Neural cell (in vitro differentiated cells): Measurements from ENCODE around the gene FGF14. TPM values are rescaled to one million over a fixed set of nuclear protein-coding genes. Genes with fewer than 3 reads are reported as not detected.

Experiments
- H2AFZ ChIP-seq: fragments of 200-600, 300-800 bp; sonication (generic), shearing (Covaris generic); 2 replicates; pipeline ENCODE4 v1.6.0; 2014; ENCODE audit warnings: low read depth, mild to moderate bottlenecking, antibody characterized with exemption, low read length, moderate library complexity
- H3F3A ChIP-seq: fragments of 200-600 bp; shearing (Covaris generic); 2 replicates; pipeline ENCODE4 v1.6.1; 2016; ENCODE audit warnings: mild to moderate bottlenecking, moderate library complexity, mixed read lengths, antibody characterized with exemption, low read length; ENCODE audit not compliant: insufficient read depth, poor library complexity, severe bottlenecking
- H3K27ac ChIP-seq: fragments of 200-600, 300-800 bp; sonication (generic), shearing (Covaris generic); 2 replicates; pipeline ENCODE4 v1.5.1; 2014; ENCODE audit warnings: mild to moderate bottlenecking, low read length, moderate library complexity
- H3K27me3 ChIP-seq: fragments of 300-800, 200-600 bp; sonication (generic), shearing (Covaris generic); 2 replicates; pipeline ENCODE4 v1.6.0; 2014; ENCODE audit warnings: mild to moderate bottlenecking, low read depth, low read length, moderate library complexity; ENCODE audit not compliant: insufficient read depth
- H3K36me3 ChIP-seq: fragments of 300-800, 200-600 bp; sonication (generic), shearing (Covaris generic); 2 replicates; pipeline ENCODE4 v1.5.1; 2014; ENCODE audit warnings: mild to moderate bottlenecking, antibody characterized with exemption, low read length, moderate library complexity; ENCODE audit not compliant: insufficient read depth
- H3K4me2 ChIP-seq: fragments of 300-800, 200-600 bp; sonication (generic), shearing (Covaris generic); 2 replicates; pipeline ENCODE4 v1.6.0; 2014; ENCODE audit warnings: mild to moderate bottlenecking, low read length
- H3K4me3 ChIP-seq: fragments of 300-800, 200-600 bp; sonication (generic), shearing (Covaris generic); 2 replicates; pipeline ENCODE4 v1.5.1; 2014; ENCODE audit warnings: mild to moderate bottlenecking, low read length, moderate library complexity
- H3K79me2 ChIP-seq: fragments of 200-600 bp; shearing (Covaris generic); replicated peaks from 2 replicates; pipeline ENCODE4 v1.6.0; 2014; ENCODE audit warnings: mild to moderate bottlenecking, low read length, moderate library complexity; ENCODE audit not compliant: insufficient read depth
- H3K9ac ChIP-seq: fragments of 300-800, 200-600 bp; sonication (generic), shearing (Covaris generic); 2 replicates; pipeline ENCODE4 v1.6.1; 2016; ENCODE audit warnings: mild to moderate bottlenecking, low read length, mixed read lengths
- H3K9me2 ChIP-seq: fragments of 200-600 bp; shearing (Covaris generic); 2 replicates; pipeline ENCODE4 v1.6.1; 2016; ENCODE audit warnings: mild to moderate bottlenecking, low read length, mixed read lengths; ENCODE audit not compliant: insufficient read depth
- H3K9me3 ChIP-seq: fragments of 200-600, 300-800 bp; sonication (generic), shearing (Covaris generic); 2 replicates; pipeline ENCODE4 v1.6.1; 2016; ENCODE audit warnings: mild to moderate bottlenecking, mixed run types, low read length, moderate library complexity, mixed read lengths
- H4K20me1 ChIP-seq: fragments of 200-600 bp; shearing (Covaris generic); 2 replicates; pipeline ENCODE4 v1.6.1; 2016; ENCODE audit warnings: mild to moderate bottlenecking, mixed run types; ENCODE audit not compliant: insufficient read depth
- EP300 ChIP-seq: fragments of 450-650 bp; conservative IDR thresholded peaks from 2 replicates; pipeline ENCODE4 v1.6.1; 2014; ENCODE audit warnings: antibody characterized with exemption, mild to moderate bottlenecking, moderate library complexity; ENCODE audit not compliant: poor library complexity, severe bottlenecking
- EZH2 ChIP-seq: fragments of 200-600, 300-800 bp; shearing (Covaris generic), sonication (generic); IDR thresholded peaks from 2 replicates; pipeline ENCODE4 v1.6.1; 2014; ENCODE audit warnings: antibody characterized with exemption, low read length, borderline replicate concordance, mild to moderate bottlenecking; ENCODE audit not compliant: insufficient read depth, poor library complexity, severe bottlenecking
- MXI1 ChIP-seq: fragments of 450-650 bp; conservative IDR thresholded peaks from 2 replicates; pipeline ENCODE4 v1.6.1; 2014; ENCODE audit warnings: antibody characterized with exemption, mild to moderate bottlenecking; ENCODE audit not compliant: poor library complexity, severe bottlenecking
- POLR2AphosphoS5 ChIP-seq: IDR thresholded peaks from 2 replicates; pipeline ENCODE4 v1.6.1; 2012
- RAD21 ChIP-seq: fragments of 450-650 bp; conservative IDR thresholded peaks from 2 replicates; pipeline ENCODE4 v1.6.1; 2014; ENCODE audit warnings: antibody characterized with exemption, mild to moderate bottlenecking, moderate library complexity
- SMC3 ChIP-seq: fragments of 450-650 bp; conservative IDR thresholded peaks from 2 replicates; pipeline ENCODE4 v1.6.1; 2014; ENCODE audit warnings: antibody characterized with exemption, mild to moderate bottlenecking, moderate library complexity; ENCODE audit not compliant: poor library complexity
- TAF1 ChIP-seq: IDR thresholded peaks from 2 replicates; pipeline ENCODE4 v1.6.1; 2012; ENCODE audit warnings: low read depth
- polyA plus RNA-seq: library from polyadenylated mRNA; depleted of rRNA; stranded (reverse); fragments of >200 nt; gene quantifications from 2 replicates; pipeline ENCODE4 v1.2.3, GENCODE V29; 2014
- TF ChIP-seq, protein P1 (sequence below): IDR thresholded peaks from 2 replicates; pipeline ENCODE4 v1.6.1; 2012; ENCODE audit warnings: borderline replicate concordance
- TF ChIP-seq, protein P2 (sequence below): fragments of 450-650 bp; IDR thresholded peaks from 2 replicates; pipeline ENCODE4 v1.5.1; 2014; ENCODE audit warnings: antibody characterized with exemption, mild to moderate bottlenecking, moderate library complexity; ENCODE audit not compliant: poor library complexity, severe bottlenecking

FGF14 gene
- polyA plus RNA-seq, 1 donor from 2014 or later: 36.4 TPM

GRCh38 chr13:101846701-101847100 is 555.1 kb downstream of the FGF14 start:
- Histone ChIP-seq H3K4me2 (no peak overlapping the region), H3K9ac (no peak overlapping the region), H3K27me3 (no peaks in the 10 kb centered on the region), H3K27ac (no peak overlapping the region), H3K9me3 (no peaks in the 10 kb centered on the region), H2AFZ (no peak overlapping the region), H3K4me3 (no peak overlapping the region), H3K36me3 (no peaks in the 10 kb centered on the region), H3K9me2 (no peaks in the 10 kb centered on the region), H3F3A (no peaks in the 10 kb centered on the region), H3K79me2 (no peaks in the 10 kb centered on the region), H4K20me1 (no peaks in the 10 kb centered on the region)
- TF ChIP-seq MXI1 (no peak), SMC3 (no peak), RAD21 (no peak), TAF1 (no peak), EP300 (no peak), POLR2AphosphoS5 (no peak), EZH2 (no peak)
- TF ChIP-seq, protein P1, sequence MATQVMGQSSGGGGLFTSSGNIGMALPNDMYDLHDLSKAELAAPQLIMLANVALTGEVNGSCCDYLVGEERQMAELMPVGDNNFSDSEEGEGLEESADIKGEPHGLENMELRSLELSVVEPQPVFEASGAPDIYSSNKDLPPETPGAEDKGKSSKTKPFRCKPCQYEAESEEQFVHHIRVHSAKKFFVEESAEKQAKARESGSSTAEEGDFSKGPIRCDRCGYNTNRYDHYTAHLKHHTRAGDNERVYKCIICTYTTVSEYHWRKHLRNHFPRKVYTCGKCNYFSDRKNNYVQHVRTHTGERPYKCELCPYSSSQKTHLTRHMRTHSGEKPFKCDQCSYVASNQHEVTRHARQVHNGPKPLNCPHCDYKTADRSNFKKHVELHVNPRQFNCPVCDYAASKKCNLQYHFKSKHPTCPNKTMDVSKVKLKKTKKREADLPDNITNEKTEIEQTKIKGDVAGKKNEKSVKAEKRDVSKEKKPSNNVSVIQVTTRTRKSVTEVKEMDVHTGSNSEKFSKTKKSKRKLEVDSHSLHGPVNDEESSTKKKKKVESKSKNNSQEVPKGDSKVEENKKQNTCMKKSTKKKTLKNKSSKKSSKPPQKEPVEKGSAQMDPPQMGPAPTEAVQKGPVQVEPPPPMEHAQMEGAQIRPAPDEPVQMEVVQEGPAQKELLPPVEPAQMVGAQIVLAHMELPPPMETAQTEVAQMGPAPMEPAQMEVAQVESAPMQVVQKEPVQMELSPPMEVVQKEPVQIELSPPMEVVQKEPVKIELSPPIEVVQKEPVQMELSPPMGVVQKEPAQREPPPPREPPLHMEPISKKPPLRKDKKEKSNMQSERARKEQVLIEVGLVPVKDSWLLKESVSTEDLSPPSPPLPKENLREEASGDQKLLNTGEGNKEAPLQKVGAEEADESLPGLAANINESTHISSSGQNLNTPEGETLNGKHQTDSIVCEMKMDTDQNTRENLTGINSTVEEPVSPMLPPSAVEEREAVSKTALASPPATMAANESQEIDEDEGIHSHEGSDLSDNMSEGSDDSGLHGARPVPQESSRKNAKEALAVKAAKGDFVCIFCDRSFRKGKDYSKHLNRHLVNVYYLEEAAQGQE: no peak
- TF ChIP-seq, protein P2, sequence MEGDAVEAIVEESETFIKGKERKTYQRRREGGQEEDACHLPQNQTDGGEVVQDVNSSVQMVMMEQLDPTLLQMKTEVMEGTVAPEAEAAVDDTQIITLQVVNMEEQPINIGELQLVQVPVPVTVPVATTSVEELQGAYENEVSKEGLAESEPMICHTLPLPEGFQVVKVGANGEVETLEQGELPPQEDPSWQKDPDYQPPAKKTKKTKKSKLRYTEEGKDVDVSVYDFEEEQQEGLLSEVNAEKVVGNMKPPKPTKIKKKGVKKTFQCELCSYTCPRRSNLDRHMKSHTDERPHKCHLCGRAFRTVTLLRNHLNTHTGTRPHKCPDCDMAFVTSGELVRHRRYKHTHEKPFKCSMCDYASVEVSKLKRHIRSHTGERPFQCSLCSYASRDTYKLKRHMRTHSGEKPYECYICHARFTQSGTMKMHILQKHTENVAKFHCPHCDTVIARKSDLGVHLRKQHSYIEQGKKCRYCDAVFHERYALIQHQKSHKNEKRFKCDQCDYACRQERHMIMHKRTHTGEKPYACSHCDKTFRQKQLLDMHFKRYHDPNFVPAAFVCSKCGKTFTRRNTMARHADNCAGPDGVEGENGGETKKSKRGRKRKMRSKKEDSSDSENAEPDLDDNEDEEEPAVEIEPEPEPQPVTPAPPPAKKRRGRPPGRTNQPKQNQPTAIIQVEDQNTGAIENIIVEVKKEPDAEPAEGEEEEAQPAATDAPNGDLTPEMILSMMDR: no peak

GRCh38 chr13:101846249-101846648 is 555.6 kb downstream of the FGF14 start:
- no peak overlapping the region for H3K4me3 ChIP-seq
- no peaks in the 10 kb centered on the region for H3K9me2 ChIP-seq
- H3K9ac ChIP-seq: no peak overlapping the region
- H3K79me2 ChIP-seq: no peaks in the 10 kb centered on the region
- H3K9me3 ChIP-seq: no peaks in the 10 kb centered on the region
- no peaks in the 10 kb centered on the region for H4K20me1 ChIP-seq
- H2AFZ ChIP-seq: no peak overlapping the region
- H3K27ac ChIP-seq: no peak overlapping the region
- no peaks in the 10 kb centered on the region for H3F3A ChIP-seq
- TF ChIP-seq SMC3 (no peak), MXI1 (no peak), TAF1 (no peak), POLR2AphosphoS5 (no peak), EP300 (no peak), EZH2 (no peak), RAD21 (no peak)
- TF ChIP-seq, protein P2: no peak
- TF ChIP-seq, protein P1: no peak
- H3K36me3 ChIP-seq: no peaks in the 10 kb centered on the region
- H3K4me2 ChIP-seq: no peak overlapping the region
- no peaks in the 10 kb centered on the region for H3K27me3 ChIP-seq
